ENCODE results near the gene SMPDL3B.
"Not testable (repeated sequence)": the region's sequence is repeated elsewhere in the genome, so short reads cannot be mapped to it uniquely, and the experiment has no call there.

SMPDL3B gene

GRCh38 chr1:27970401-27970800 lies 35.6 kb downstream of the SMPDL3B start:
- DNase-seq (ENCODE audit: low read depth) = peak; percentile 49

GRCh38 chr1:27971674-27972073 lies 36.9 kb downstream of the SMPDL3B start:
- DNase-seq (ENCODE audit: low read depth) = no peak

- no peak for DNase-seq (ENCODE audit: low read depth)
These were observed 37.3 kb downstream of the SMPDL3B start for GRCh38 chr1:27972141-27972540.

- no peak for DNase-seq (ENCODE audit: low read depth)
These were observed 39.1 kb downstream of the SMPDL3B start for GRCh38 chr1:27973771-27974416.

- no peak for DNase-seq (ENCODE audit: low read depth)
These were observed 39.6 kb downstream of the SMPDL3B start for GRCh38 chr1:27974417-27974781.

- no peak for DNase-seq (ENCODE audit: low read depth)
These were observed 44.5 kb downstream of the SMPDL3B start for GRCh38 chr1:27979151-27979858.

GRCh38 chr1:27979859-27980201 lies 45.0 kb downstream of the SMPDL3B start:
- DNase-seq (ENCODE audit: low read depth) = no peak

GRCh38 chr1:27980216-27980845 lies 45.5 kb downstream of the SMPDL3B start:
- DNase-seq (ENCODE audit: low read depth) = no peak

GRCh38 chr1:27981145-27981544 lies 46.3 kb downstream of the SMPDL3B start:
- DNase-seq (ENCODE audit: low read depth) = no peak

- DNase-seq (ENCODE audit: low read depth) = no peak
These were observed 56.2 kb downstream of the SMPDL3B start for GRCh38 chr1:27990920-27991537.

- no peak for DNase-seq (ENCODE audit: low read depth)
These were observed 57.5 kb downstream of the SMPDL3B start for GRCh38 chr1:27992276-27992675.

- no peak for DNase-seq (ENCODE audit: low read depth)
These were observed 58.4 kb downstream of the SMPDL3B start for GRCh38 chr1:27993241-27993640.

GRCh38 chr1:27994060-27994459 lies 59.3 kb downstream of the SMPDL3B start:
- no peak for DNase-seq (ENCODE audit: low read depth)

- DNase-seq (ENCODE audit: low read depth) = not testable (repeated sequence)
These were observed 59.7 kb downstream of the SMPDL3B start for GRCh38 chr1:27994526-27994925.

- no peak for DNase-seq (ENCODE audit: low read depth)
These were observed 64.3 kb downstream of the SMPDL3B start for GRCh38 chr1:27999055-27999454.

- DNase-seq (ENCODE audit: low read depth) = no peak
These were observed 67.8 kb downstream of the SMPDL3B start for GRCh38 chr1:28002600-28002999.

GRCh38 chr1:28003117-28003516 lies 68.3 kb downstream of the SMPDL3B start:
- not testable (repeated sequence) for DNase-seq (ENCODE audit: low read depth)
